ENCODE measurements around the gene ARMC12.

- TF ChIP-seq ZNF274 (IDR thresholded peaks at IDR 0.05; ENCODE audit: low read depth, low read length): no peak
- no peak for TF ChIP-seq SUZ12 (IDR thresholded peaks at IDR 0.05; ENCODE audit: extremely low read depth, insufficient read depth, insufficient read length)
- TF ChIP-seq YY1 (IDR thresholded peaks at IDR 0.05; ENCODE audit: insufficient read depth, insufficient read length): no peak
These were observed 17.4 kb upstream of the ARMC12 start for GRCh38 chr6:35719404-35719829.

Data from NT2/D1 (cell line).